Natural killer cell (primary cell): ENCODE results near the gene DCAF11. TPM values are rescaled to one million over a fixed set of nuclear protein-coding genes. Genes with fewer than 3 reads are reported as not detected.
A peak's percentile ranks its signal among the peaks of the same experiment; 100 is the strongest.

Experiments used
- ATAC-seq, 3 donors: fragments of 150-1000 bp in 2 of 3; fragments of 200-7000 bp in 1 of 3; cut with Tn5 transposase; 1 replicate in 1 of 3; 2 replicates in 2 of 3; pipeline ENCODE4 v1.10.0; 2021; ENCODE audit warnings: mild to moderate bottlenecking in 2 of 3, moderate library complexity in 2 of 3
- DNase-seq, 2 donors: peaks; one replicate each; pipeline versions ENCODE4 v3.0.0 to v3.0.0-alpha.2; 2013 to 2021; ENCODE audit warnings: mixed read lengths in 1 of 2
- H3K27ac ChIP-seq: one replicate; pipeline ENCODE4 v1.5.1; 2013; ENCODE audit warnings: mild to moderate bottlenecking, low read length
- H3K27me3 ChIP-seq: one replicate; pipeline ENCODE4 v1.6.1; 2013; ENCODE audit warnings: low read length; ENCODE audit not compliant: control insufficient read depth, insufficient read depth
- H3K36me3 ChIP-seq: one replicate; pipeline ENCODE4 v1.6.1; 2013; ENCODE audit warnings: low read length; ENCODE audit not compliant: control insufficient read depth, insufficient read depth
- H3K4me1 ChIP-seq: one replicate; pipeline ENCODE4 v1.6.1; 2013; ENCODE audit warnings: low read length; ENCODE audit not compliant: control insufficient read depth, insufficient read depth
- H3K4me3 ChIP-seq: one replicate; pipeline ENCODE4 v1.5.1; 2013; ENCODE audit warnings: low read length
- H3K9me3 ChIP-seq: one replicate; pipeline ENCODE4 v1.6.1; 2013; ENCODE audit warnings: low read length; ENCODE audit not compliant: control insufficient read depth, insufficient read depth
- H3K27ac Mint-ChIP-seq, 2 donors: one replicate each; pipeline ENCODE4 v1.8.0; 2022; ENCODE audit warnings: mild to moderate bottlenecking in 2 of 2, mixed read lengths in 2 of 2, moderate library complexity in 1 of 2
- H3K27me3 Mint-ChIP-seq, 2 donors: one replicate each; pipeline ENCODE4 v1.8.0; 2022; ENCODE audit warnings: low read depth in 2 of 2, mixed read lengths in 2 of 2
- H3K36me3 Mint-ChIP-seq: one replicate; pipeline ENCODE4 v1.8.0; 2022; ENCODE audit warnings: mixed read lengths
- H3K4me1 Mint-ChIP-seq, 2 donors: one replicate each; pipeline ENCODE4 v1.8.0; 2022; ENCODE audit warnings: mixed read lengths in 2 of 2
- H3K4me3 Mint-ChIP-seq: one replicate; pipeline ENCODE4 v1.8.0; 2022; ENCODE audit warnings: mild to moderate bottlenecking, moderate library complexity, mixed read lengths
- H3K9me3 Mint-ChIP-seq, 2 donors: one replicate each; pipeline ENCODE4 v1.8.0; 2022; ENCODE audit warnings: mixed read lengths in 2 of 2
- CTCF ChIP-seq: fragments of 200-600 bp; IDR thresholded peaks from one replicate; pipeline ENCODE4 v1.8.0; 2022; ENCODE audit warnings: antibody characterized with exemption
- WGBS: methylation state at CpG from one replicate; pipeline ENCODE4 v1.1.7; 2013; ENCODE audit warnings: missing lambda C conversion rate; ENCODE audit not compliant: insufficient coverage; 5-methylcytosine and 5-hydroxymethylcytosine counted together
- intact Hi-C: fragments of 100-400 bp; cut with micrococcal nuclease; formaldehyde crosslinking; loops from one replicate; pipeline ENCODE4 v1.14.2; 2022
- total RNA-seq, 4 donors: library from RNA; stranded (reverse); fragments of 120-200 nt in 1 of 4; gene quantifications; one replicate each; pipeline versions ENCODE4 v1.2.3 to v1.2.4, GENCODE V29; 2013 to 2022

The DCAF11 gene
- total RNA-seq, 3 donors from 2014 or later (not counting 1 experiment from before 2014, with no cell fraction given): 77.5 to 99.3 (median 96.3) TPM

- H3K9me3 ChIP-seq: no peaks in the 10 kb centered on the region
- no peaks in the 10 kb centered on the region for H3K9me3 Mint-ChIP-seq
- 8% methylated on average over 63 of the region's 63 CpGs for WGBS
- no peaks in the 10 kb centered on the region for H3K36me3 Mint-ChIP-seq
- H3K27me3 ChIP-seq: no peaks in the 10 kb centered on the region
- H3K4me3 ChIP-seq: peak within 1 kb of the TSS; percentile 34
- H3K4me1 ChIP-seq: peaks cover 26% of the 10 kb centered on the region
- peaks cover 5 to 32% of the 10 kb centered on the region in 2 donors for H3K4me1 Mint-ChIP-seq
- ATAC-seq (peak; percentile 87 to 93 (median 91)), DNase-seq (peak; percentile 68 to 87)
- intact Hi-C loops: no loop called here
- no peak for TF ChIP-seq CTCF
- peak within 1 kb of the TSS; percentile 92 for H3K4me3 Mint-ChIP-seq
- no peaks in the 10 kb centered on the region for H3K27me3 Mint-ChIP-seq
- H3K36me3 ChIP-seq: peaks cover 23% of the 10 kb centered on the region
- peak within 1 kb of the TSS; percentile 77 to 89 for H3K27ac Mint-ChIP-seq
- peak within 1 kb of the TSS; percentile 22 for H3K27ac ChIP-seq
These were observed 57.1 kb downstream of the DCAF11 start, which contains the start of gene REC8 for GRCh38 chr14:24171422-24172260. TSS of gene REC8 (plus strand) at chr14:24172080. CDS start at chr14:24172553, 473 bp downstream.

GRCh38 chr14:24172261-24172860 is 57.8 kb downstream of the DCAF11 start:
- intact Hi-C loops: no loop called here
- peak overlapping the region; percentile 22 for H3K27ac ChIP-seq
- 34% methylated on average over 30 of the region's 30 CpGs for WGBS
- ATAC-seq: no peak
- Mint-ChIP-seq H3K4me3 (peak overlapping the region; percentile 92), H3K27ac (peak overlapping the region; percentile 77 to 89), H3K9me3 (no peaks in the 10 kb centered on the region), H3K36me3 (no peaks in the 10 kb centered on the region), H3K4me1 (peaks cover 5 to 31% of the 10 kb centered on the region in 2 donors), H3K27me3 (no peaks in the 10 kb centered on the region)
- H3K36me3 ChIP-seq: peaks cover 24% of the 10 kb centered on the region
- H3K4me1 ChIP-seq: peaks cover 26% of the 10 kb centered on the region
- H3K27me3 ChIP-seq: no peaks in the 10 kb centered on the region
- TF ChIP-seq CTCF: no peak
- no peak for DNase-seq
- H3K4me3 ChIP-seq: peak overlapping the region; percentile 34
- H3K9me3 ChIP-seq: no peaks in the 10 kb centered on the region

- no peak overlapping the region for H3K27ac ChIP-seq
- TF ChIP-seq CTCF: no peak
- WGBS: 86% methylated on average over 20 of the region's 20 CpGs
- peaks cover 22% of the 10 kb centered on the region for H3K36me3 ChIP-seq
- H3K4me3 ChIP-seq: no peak overlapping the region
- H3K4me1 Mint-ChIP-seq: peaks cover 5 to 27% of the 10 kb centered on the region in 2 donors
- H3K27me3 Mint-ChIP-seq: no peaks in the 10 kb centered on the region
- no peaks in the 10 kb centered on the region for H3K9me3 Mint-ChIP-seq
- H3K27ac Mint-ChIP-seq: peak overlapping the region; percentile 56 to 58
- ATAC-seq (no peak), DNase-seq (peak in 1 of 2 donors; percentile 33)
- no peaks in the 10 kb centered on the region for H3K36me3 Mint-ChIP-seq
- H3K9me3 ChIP-seq: no peaks in the 10 kb centered on the region
- intact Hi-C loops: no loop called here
- peaks cover 26% of the 10 kb centered on the region for H3K4me1 ChIP-seq
- H3K27me3 ChIP-seq: no peaks in the 10 kb centered on the region
- H3K4me3 Mint-ChIP-seq: peak overlapping the region; percentile 35
These were observed 58.3 kb downstream of the DCAF11 start for GRCh38 chr14:24172871-24173281.

Other genes with a start within 250 kb of the DCAF11 start
- gene DHRS4, start 161.0 kb upstream of the DCAF11 start, total RNA-seq: 10 to 100 TPM in 1 of 3 donors, 1 to 10 TPM in 2; 7.5 to 10.1 (median 9.9) TPM
- 10 to 100 TPM in 1 of 3 donors, 1 to 10 TPM in 2; 8.6 to 12.4 (median 9.7) TPM for gene DHRS4L2, start 125.8 kb upstream of the DCAF11 start, total RNA-seq
- 10 to 100 TPM; 17.8 to 28.6 (median 18.6) TPM for gene CARMIL3, start 62.8 kb upstream of the DCAF11 start, total RNA-seq
- not detected for gene CPNE6, start 43.2 kb upstream of the DCAF11 start, total RNA-seq
- gene PCK2, start 20.5 kb upstream of the DCAF11 start, total RNA-seq: 10 to 100 TPM in 2 of 3 donors, 1 to 10 TPM in 1; 9.8 to 13.8 (median 12.3) TPM
- gene NRL, start 172 bp downstream of the DCAF11 start, total RNA-seq: 1 to 10 TPM in 2 of 3 donors, under 1 TPM in 1; 0.78 to 3.3 (median 2.8) TPM
- gene FITM1, start 15.9 kb downstream of the DCAF11 start, total RNA-seq: 1 to 10 TPM in 2 of 3 donors, under 1 TPM in 1; 0.80 to 2.8 (median 2.3) TPM
- 100 to 1,000 TPM; 315 to 345 (median 318) TPM for gene PSME1, start 21.4 kb downstream of the DCAF11 start, total RNA-seq
- 10 to 100 TPM in 2 of 3 donors, 1 to 10 TPM in 1; 9.3 to 12.3 (median 12.0) TPM for gene EMC9, start 26.8 kb downstream of the DCAF11 start, total RNA-seq
- gene PSME2, start 31.8 kb downstream of the DCAF11 start, total RNA-seq: 100 to 1,000 TPM; 193 to 237 (median 234) TPM
- 100 to 1,000 TPM in 2 of 3 donors, 10 to 100 TPM in 1; 96.9 to 134 (median 125) TPM for gene RNF31, start 32.7 kb downstream of the DCAF11 start, total RNA-seq
- gene IRF9, start 46.5 kb downstream of the DCAF11 start, total RNA-seq: 100 to 1,000 TPM; 178 to 348 (median 319) TPM
- gene REC8, start 57.3 kb downstream of the DCAF11 start, total RNA-seq: 100 to 1,000 TPM in 2 of 3 donors, 10 to 100 TPM in 1; 77.7 to 138 (median 103) TPM
- gene IPO4, start 74.0 kb downstream of the DCAF11 start, total RNA-seq: 10 to 100 TPM; 46.2 to 61.5 (median 51.9) TPM
- 10 to 100 TPM; 15.2 to 32.1 (median 28.7) TPM for gene TM9SF1, start 80.7 kb downstream of the DCAF11 start, total RNA-seq
- 1 to 10 TPM; 1.3 to 2.9 (median 1.5) TPM for gene TSSK4, start 90.9 kb downstream of the DCAF11 start, total RNA-seq
- 100 to 1,000 TPM; 105 to 118 (median 115) TPM for gene CHMP4A, start 98.7 kb downstream of the DCAF11 start, total RNA-seq
- gene MDP1, start 101.3 kb downstream of the DCAF11 start, total RNA-seq: 1 to 10 TPM; 4.0 to 6.1 (median 5.5) TPM
- 100 to 1,000 TPM in 1 of 3 donors, 10 to 100 TPM in 2; 93.6 to 109 (median 95.9) TPM for gene NEDD8, start 117.6 kb downstream of the DCAF11 start, total RNA-seq
- gene GMPR2, start 118.2 kb downstream of the DCAF11 start, total RNA-seq: 10 to 100 TPM; 46.5 to 63.3 (median 53.3) TPM
- gene TINF2, start 127.8 kb downstream of the DCAF11 start, total RNA-seq: 100 to 1,000 TPM; 158 to 269 (median 176) TPM
- 1 to 10 TPM; 1.7 to 4.9 (median 4.7) TPM for gene TGM1, start 148.4 kb downstream of the DCAF11 start, total RNA-seq
- 10 to 100 TPM; 72.9 to 95.1 (median 88.5) TPM for gene RABGGTA, start 156.8 kb downstream of the DCAF11 start, total RNA-seq
- 10 to 100 TPM; 39.8 to 59.0 (median 43.3) TPM for gene DHRS1, start 185.0 kb downstream of the DCAF11 start, total RNA-seq
- gene NOP9, start 185.1 kb downstream of the DCAF11 start, total RNA-seq: 10 to 100 TPM; 34.9 to 47.8 (median 39.2) TPM
- gene CIDEB, start 193.2 kb downstream of the DCAF11 start, total RNA-seq: 10 to 100 TPM; 40.0 to 59.6 (median 46.6) TPM
- gene LTB4R2, start 195.4 kb downstream of the DCAF11 start, total RNA-seq: 10 to 100 TPM; 27.6 to 40.5 (median 37.4) TPM
- 10 to 100 TPM; 33.5 to 55.7 (median 49.7) TPM for gene LTB4R, start 196.7 kb downstream of the DCAF11 start, total RNA-seq
- 10 to 100 TPM in 2 of 3 donors, 1 to 10 TPM in 1; 9.8 to 17.6 (median 11.3) TPM for gene ADCY4, start 220.3 kb downstream of the DCAF11 start, total RNA-seq
- gene RIPK3, start 225.2 kb downstream of the DCAF11 start, total RNA-seq: 10 to 100 TPM; 36.1 to 58.2 (median 45.5) TPM